Bronchial smooth muscle cell (primary cell): ENCODE measurements around the gene SGCG. TPM values are rescaled to one million over a fixed set of nuclear protein-coding genes. Genes with fewer than 3 reads are reported as not detected.

Experiments used
- total RNA-seq: library from RNA; depleted of rRNA; stranded (reverse); fragments of >200 nt; gene quantifications from 2 replicates; pipeline ENCODE4 v1.2.1, GENCODE V29; 2014

SGCG gene
- 1.3 and 4.6 TPM in 2 replicates for total RNA-seq

GRCh38 chr13:23180711-23181110 lies at the start of gene SGCG:
TSS of gene SGCG (plus strand) at chr13:23180979. CDS start at chr13:23203695, 22,716 bp downstream.

